ENCODE measurements around the gene ELF1. TPM values are rescaled to one million over a fixed set of nuclear protein-coding genes. Genes with fewer than 3 reads are reported as not detected.

The ELF1 gene
- total RNA-seq, 1 experiment from 2014 or later, result 36.0 TPM

DNA sequence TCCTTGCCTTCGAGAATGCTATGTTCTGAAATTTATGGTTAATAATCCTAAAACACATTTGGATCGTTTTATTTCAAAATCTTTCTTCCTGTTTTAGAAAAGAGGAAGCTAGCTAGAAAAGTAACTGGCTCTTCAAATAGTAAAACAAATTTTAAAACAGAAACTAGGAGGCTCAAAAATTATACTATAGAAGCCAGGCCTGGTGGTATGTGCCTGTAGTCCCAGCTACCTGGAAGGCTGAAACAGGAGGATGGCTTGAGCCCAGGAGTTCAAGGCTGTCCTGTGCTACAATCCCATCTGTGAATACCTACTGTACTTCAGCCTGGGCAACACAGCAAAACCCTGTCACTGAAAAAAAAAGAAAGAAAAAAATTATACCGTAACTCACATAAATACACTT, 57.9 kb downstream of the ELF1 start:
- Histone ChIP-seq H3K79me2 (ENCODE audit: low read depth) (peaks cover 52% of the 10 kb centered on the region), H3K9me3 (ENCODE audit: insufficient read depth, low read depth) (no peaks in the 10 kb centered on the region), H3K27ac (no peak overlapping the region), H2AFZ (no peak overlapping the region), H3K27me3 (ENCODE audit: insufficient read depth, low read depth) (no peaks in the 10 kb centered on the region), H3K4me3 (no peak overlapping the region), H3K4me2 (no peak overlapping the region), H3K36me3 (ENCODE audit: low read depth) (no peaks in the 10 kb centered on the region), H3K9me2 (ENCODE audit: insufficient read depth) (no peaks in the 10 kb centered on the region), H3F3A (ENCODE audit: insufficient read depth, low read depth) (peaks cover 10% of the 10 kb centered on the region; the same call in 1 of the 2 replicates), H3K4me1 (replicated peaks; ENCODE audit: insufficient read depth) (0 out of 2 replicates have a peak, but pooled peaks cover 9% of the 10 kb centered on the region), H4K20me1 (ENCODE audit: insufficient read depth) (no peaks in the 10 kb centered on the region)
- BruUV-seq (replicated peaks), result no TSS peak
- POLR2A ChIA-PET (ENCODE audit: unreplicated experiment), result interaction anchor here (0.5 kb wide), 1 partner anchor 32 kb away, joined by 5 read pairs; no protein-coding TSS in a partner anchor
- TF ChIP-seq, protein P1, sequence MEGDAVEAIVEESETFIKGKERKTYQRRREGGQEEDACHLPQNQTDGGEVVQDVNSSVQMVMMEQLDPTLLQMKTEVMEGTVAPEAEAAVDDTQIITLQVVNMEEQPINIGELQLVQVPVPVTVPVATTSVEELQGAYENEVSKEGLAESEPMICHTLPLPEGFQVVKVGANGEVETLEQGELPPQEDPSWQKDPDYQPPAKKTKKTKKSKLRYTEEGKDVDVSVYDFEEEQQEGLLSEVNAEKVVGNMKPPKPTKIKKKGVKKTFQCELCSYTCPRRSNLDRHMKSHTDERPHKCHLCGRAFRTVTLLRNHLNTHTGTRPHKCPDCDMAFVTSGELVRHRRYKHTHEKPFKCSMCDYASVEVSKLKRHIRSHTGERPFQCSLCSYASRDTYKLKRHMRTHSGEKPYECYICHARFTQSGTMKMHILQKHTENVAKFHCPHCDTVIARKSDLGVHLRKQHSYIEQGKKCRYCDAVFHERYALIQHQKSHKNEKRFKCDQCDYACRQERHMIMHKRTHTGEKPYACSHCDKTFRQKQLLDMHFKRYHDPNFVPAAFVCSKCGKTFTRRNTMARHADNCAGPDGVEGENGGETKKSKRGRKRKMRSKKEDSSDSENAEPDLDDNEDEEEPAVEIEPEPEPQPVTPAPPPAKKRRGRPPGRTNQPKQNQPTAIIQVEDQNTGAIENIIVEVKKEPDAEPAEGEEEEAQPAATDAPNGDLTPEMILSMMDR (conservative IDR thresholded peaks at IDR 0.05), result no peak
- no peak for TF ChIP-seq EZH2 (IDR thresholded peaks at IDR 0.05; ENCODE audit: low read depth)
- CTCF ChIA-PET, result no interaction called here
- intact Hi-C loops (cut with micrococcal nuclease; ENCODE audit: unreplicated experiment), result loop anchor here (10.0 kb wide), 1 partner anchor 54 kb away; the partner anchor contains the start of gene ELF1
- no peak for DNase-seq

DNA sequence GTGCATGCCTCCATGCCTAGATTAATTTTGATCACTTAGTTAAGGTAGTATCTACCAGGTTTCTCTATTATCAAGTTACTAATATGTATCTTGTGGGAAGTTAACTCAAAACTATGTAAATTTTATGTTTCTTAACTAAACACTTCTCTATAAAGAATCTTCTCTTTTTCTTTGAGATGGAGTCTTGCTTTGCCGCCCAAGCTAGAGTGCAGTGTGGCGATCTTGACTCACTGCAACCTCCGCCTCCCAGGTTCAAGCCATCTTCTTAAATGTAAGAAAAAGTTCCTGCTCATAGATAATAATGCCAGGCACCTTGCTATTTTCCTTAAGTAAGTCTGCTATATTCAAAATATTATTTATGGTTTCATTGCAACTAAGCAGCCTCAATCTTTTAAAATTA, 58.4 kb downstream of the ELF1 start:
- Histone ChIP-seq H3K27me3 (ENCODE audit: insufficient read depth, low read depth) (no peaks in the 10 kb centered on the region), H2AFZ (no peak overlapping the region), H3F3A (ENCODE audit: insufficient read depth, low read depth) (peaks cover 10% of the 10 kb centered on the region; the same call in 1 of the 2 replicates), H3K4me1 (replicated peaks; ENCODE audit: insufficient read depth) (0 out of 2 replicates have a peak, but pooled peaks cover 9% of the 10 kb centered on the region), H3K9me2 (ENCODE audit: insufficient read depth) (no peaks in the 10 kb centered on the region), H3K9me3 (ENCODE audit: insufficient read depth, low read depth) (no peaks in the 10 kb centered on the region), H3K27ac (no peak overlapping the region), H3K4me2 (no peak overlapping the region), H3K79me2 (ENCODE audit: low read depth) (peaks cover 47% of the 10 kb centered on the region), H3K36me3 (ENCODE audit: low read depth) (no peaks in the 10 kb centered on the region), H3K4me3 (no peak overlapping the region), H4K20me1 (ENCODE audit: insufficient read depth) (no peaks in the 10 kb centered on the region)
- intact Hi-C loops (cut with micrococcal nuclease; ENCODE audit: unreplicated experiment), result loop anchor here (10.0 kb wide), 1 partner anchor 54 kb away; the partner anchor contains the start of gene ELF1
- ChIA-PET POLR2A (ENCODE audit: unreplicated experiment) (no interaction called here), CTCF (no interaction called here)
- TF ChIP-seq EZH2 (IDR thresholded peaks at IDR 0.05; ENCODE audit: low read depth), result no peak
- TF ChIP-seq, protein P1 (conservative IDR thresholded peaks at IDR 0.05), result no peak
- DNase-seq, result no peak
- BruUV-seq (replicated peaks), result no TSS peak

DNA sequence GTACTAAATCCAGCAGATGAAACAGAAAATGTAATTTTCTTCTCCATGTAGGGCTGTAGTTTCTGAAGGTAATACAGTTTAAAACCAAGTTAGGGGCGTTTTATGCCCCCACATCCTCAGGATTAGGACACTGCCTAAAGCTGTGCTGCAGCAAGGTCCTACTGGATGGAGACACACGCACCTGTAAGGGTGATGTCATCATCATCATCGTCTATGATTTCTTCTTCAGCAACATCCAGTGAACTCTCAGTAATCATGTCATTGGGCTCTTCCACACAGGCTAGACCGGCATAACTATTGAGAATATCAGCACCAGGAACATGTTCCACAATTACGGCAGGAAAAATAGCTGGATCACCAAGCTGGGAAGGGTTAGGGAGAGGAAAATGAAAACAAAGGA, 60.5 kb downstream of the ELF1 start:
- Histone ChIP-seq H2AFZ (no peak overlapping the region), H3K27ac (no peak overlapping the region), H4K20me1 (ENCODE audit: insufficient read depth) (no peaks in the 10 kb centered on the region), H3K9me3 (ENCODE audit: insufficient read depth, low read depth) (no peaks in the 10 kb centered on the region), H3K9me2 (ENCODE audit: insufficient read depth) (no peaks in the 10 kb centered on the region), H3K4me2 (no peak overlapping the region), H3K4me3 (no peak overlapping the region), H3K4me1 (replicated peaks; ENCODE audit: insufficient read depth) (0 out of 2 replicates have a peak, but pooled peaks cover under 1% of the 10 kb centered on the region), H3F3A (ENCODE audit: insufficient read depth, low read depth) (no peaks in the 10 kb centered on the region; the same call in 1 of the 2 replicates), H3K27me3 (ENCODE audit: insufficient read depth, low read depth) (no peaks in the 10 kb centered on the region), H3K36me3 (ENCODE audit: low read depth) (no peaks in the 10 kb centered on the region), H3K79me2 (ENCODE audit: low read depth) (peaks cover 27% of the 10 kb centered on the region)
- ChIA-PET CTCF (no interaction called here), POLR2A (ENCODE audit: unreplicated experiment) (no interaction called here)
- no peak for TF ChIP-seq EZH2 (IDR thresholded peaks at IDR 0.05; ENCODE audit: low read depth)
- TF ChIP-seq, protein P1 (conservative IDR thresholded peaks at IDR 0.05), result no peak
- no TSS peak for BruUV-seq (replicated peaks)
- DNase-seq, result no peak
- intact Hi-C loops (cut with micrococcal nuclease; ENCODE audit: unreplicated experiment), result no loop called here

All from PC-9 (cell line).